ENCODE results near the gene VAV2. TPM values are rescaled to one million over a fixed set of nuclear protein-coding genes. Genes with fewer than 3 reads are reported as not detected.

VAV2 gene
- total RNA-seq, 3 donors from 2014 or later (not counting 1 experiment from before 2014, with no cell fraction given) = 3.9 to 5.1 (median 4.8) TPM

DNA sequence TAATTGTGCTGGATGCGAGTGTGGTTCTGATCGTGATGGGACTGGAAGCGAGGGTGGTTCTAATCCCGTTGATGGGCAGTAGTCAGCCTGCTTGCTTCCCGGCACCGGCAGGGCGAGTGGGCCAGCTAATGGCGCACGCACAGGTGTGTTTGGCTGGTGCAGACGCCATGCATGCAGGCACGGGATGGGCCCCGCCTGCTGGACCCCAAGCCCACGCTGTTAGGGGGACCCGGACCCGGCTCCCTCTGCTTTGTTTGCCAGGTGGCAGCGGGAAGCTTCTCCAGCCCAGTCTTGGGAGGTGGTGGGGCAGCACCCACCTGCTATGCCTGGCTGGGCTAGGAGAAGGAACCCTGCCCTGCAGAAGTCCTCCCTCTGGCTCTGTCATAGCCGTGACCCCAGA lies 70.3 kb downstream of the VAV2 start:
- Histone ChIP-seq H3K36me3 (ENCODE audit: control insufficient read depth, insufficient read depth, low read length) (no peaks in the 10 kb centered on the region), H3K4me3 (ENCODE audit: low read length) (no peak overlapping the region), H3K4me1 (ENCODE audit: control insufficient read depth, insufficient read depth, low read length) (no peaks in the 10 kb centered on the region), H3K9me3 (ENCODE audit: control insufficient read depth, insufficient read depth, low read length) (no peaks in the 10 kb centered on the region), H3K27me3 (ENCODE audit: control insufficient read depth, insufficient read depth, low read length) (no peaks in the 10 kb centered on the region), H3K27ac (ENCODE audit: low read length) (no peak overlapping the region)
- Mint-ChIP-seq H3K27me3 (ENCODE audit: low read depth in 2 of 2) (peaks cover 0 to 6% of the 10 kb centered on the region in 2 donors), H3K27ac (no peak overlapping the region), H3K9me3 (no peaks in the 10 kb centered on the region), H3K4me1 (no peaks in the 10 kb centered on the region), H3K4me3 (no peak overlapping the region), H3K36me3 (no peaks in the 10 kb centered on the region)
- TF ChIP-seq, protein P1, sequence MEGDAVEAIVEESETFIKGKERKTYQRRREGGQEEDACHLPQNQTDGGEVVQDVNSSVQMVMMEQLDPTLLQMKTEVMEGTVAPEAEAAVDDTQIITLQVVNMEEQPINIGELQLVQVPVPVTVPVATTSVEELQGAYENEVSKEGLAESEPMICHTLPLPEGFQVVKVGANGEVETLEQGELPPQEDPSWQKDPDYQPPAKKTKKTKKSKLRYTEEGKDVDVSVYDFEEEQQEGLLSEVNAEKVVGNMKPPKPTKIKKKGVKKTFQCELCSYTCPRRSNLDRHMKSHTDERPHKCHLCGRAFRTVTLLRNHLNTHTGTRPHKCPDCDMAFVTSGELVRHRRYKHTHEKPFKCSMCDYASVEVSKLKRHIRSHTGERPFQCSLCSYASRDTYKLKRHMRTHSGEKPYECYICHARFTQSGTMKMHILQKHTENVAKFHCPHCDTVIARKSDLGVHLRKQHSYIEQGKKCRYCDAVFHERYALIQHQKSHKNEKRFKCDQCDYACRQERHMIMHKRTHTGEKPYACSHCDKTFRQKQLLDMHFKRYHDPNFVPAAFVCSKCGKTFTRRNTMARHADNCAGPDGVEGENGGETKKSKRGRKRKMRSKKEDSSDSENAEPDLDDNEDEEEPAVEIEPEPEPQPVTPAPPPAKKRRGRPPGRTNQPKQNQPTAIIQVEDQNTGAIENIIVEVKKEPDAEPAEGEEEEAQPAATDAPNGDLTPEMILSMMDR (IDR thresholded peaks at IDR 0.05) = no peak
- intact Hi-C loops (cut with micrococcal nuclease) = no loop called here
- WGBS (ENCODE audit: insufficient coverage) = 95% methylated on average over 17 of the region's 17 CpGs
- DNase-seq = no peak
- no peak for ATAC-seq

GRCh38 chr9:133920471-133920870 lies 71.7 kb downstream of the VAV2 start:
- H3K27me3 Mint-ChIP-seq (ENCODE audit: low read depth in 2 of 2) = peaks cover 0 to 6% of the 10 kb centered on the region in 2 donors
- no peaks in the 10 kb centered on the region for H3K9me3 Mint-ChIP-seq
- H3K4me1 Mint-ChIP-seq = no peaks in the 10 kb centered on the region
- H3K4me1 ChIP-seq (ENCODE audit: control insufficient read depth, insufficient read depth, low read length) = no peaks in the 10 kb centered on the region
- H3K27me3 ChIP-seq (ENCODE audit: control insufficient read depth, insufficient read depth, low read length) = no peaks in the 10 kb centered on the region
- no peak overlapping the region for H3K27ac Mint-ChIP-seq
- TF ChIP-seq, protein P1 (IDR thresholded peaks at IDR 0.05) = no peak
- DNase-seq (no peak), ATAC-seq (no peak)
- intact Hi-C loops (cut with micrococcal nuclease) = no loop called here
- no peak overlapping the region for H3K4me3 Mint-ChIP-seq
- no peaks in the 10 kb centered on the region for H3K36me3 Mint-ChIP-seq
- H3K9me3 ChIP-seq (ENCODE audit: control insufficient read depth, insufficient read depth, low read length) = no peaks in the 10 kb centered on the region
- WGBS (ENCODE audit: insufficient coverage) = 92% methylated on average over 12 of the region's 12 CpGs
- H3K36me3 ChIP-seq (ENCODE audit: control insufficient read depth, insufficient read depth, low read length) = no peaks in the 10 kb centered on the region
- no peak overlapping the region for H3K4me3 ChIP-seq (ENCODE audit: low read length)
- H3K27ac ChIP-seq (ENCODE audit: low read length) = no peak overlapping the region

- H3K4me1 ChIP-seq (ENCODE audit: control insufficient read depth, insufficient read depth, low read length) = peaks cover 2% of the 10 kb centered on the region
- ATAC-seq (no peak), DNase-seq (no peak)
- intact Hi-C loops (cut with micrococcal nuclease) = no loop called here
- H3K4me3 Mint-ChIP-seq = no peak overlapping the region
- no peaks in the 10 kb centered on the region for H3K9me3 ChIP-seq (ENCODE audit: control insufficient read depth, insufficient read depth, low read length)
- H3K27me3 ChIP-seq (ENCODE audit: control insufficient read depth, insufficient read depth, low read length) = no peaks in the 10 kb centered on the region
- H3K27ac Mint-ChIP-seq = no peak overlapping the region
- H3K9me3 Mint-ChIP-seq = no peaks in the 10 kb centered on the region
- H3K4me1 Mint-ChIP-seq = no peaks in the 10 kb centered on the region
- H3K36me3 Mint-ChIP-seq = no peaks in the 10 kb centered on the region
- no peak overlapping the region for H3K4me3 ChIP-seq (ENCODE audit: low read length)
- TF ChIP-seq, protein P1 (IDR thresholded peaks at IDR 0.05) = no peak
- peaks cover 0 to 6% of the 10 kb centered on the region in 2 donors for H3K27me3 Mint-ChIP-seq (ENCODE audit: low read depth in 2 of 2)
- H3K36me3 ChIP-seq (ENCODE audit: control insufficient read depth, insufficient read depth, low read length) = no peaks in the 10 kb centered on the region
- 95% methylated on average over 27 of the region's 27 CpGs for WGBS (ENCODE audit: insufficient coverage)
- no peak overlapping the region for H3K27ac ChIP-seq (ENCODE audit: low read length)
These were observed 72.6 kb downstream of the VAV2 start for GRCh38 chr9:133919253-133920115.
